H9 (cell line): Measurements from ENCODE around the gene TMIGD2. TPM values are rescaled to one million over a fixed set of nuclear protein-coding genes. Genes with fewer than 3 reads are reported as not detected.

Experiments used
- DNase-seq: peaks from one replicate; pipeline ENCODE4 v3.0.0-alpha.2; 2017
- H2AFZ ChIP-seq: one replicate; pipeline ENCODE4 v1.6.1; 2013; ENCODE audit warnings: mild to moderate bottlenecking, low read length, control low read depth, moderate library complexity
- H2AK5ac ChIP-seq: 2 replicates; pipeline ENCODE4 v1.6.1; 2013; ENCODE audit warnings: low read length, control low read depth, mixed read lengths; ENCODE audit not compliant: insufficient read length
- H2BK120ac ChIP-seq: one replicate; pipeline ENCODE4 v1.6.1; 2013; ENCODE audit warnings: low read depth, mild to moderate bottlenecking, low read length, control low read depth, inconsistent platforms; ENCODE audit not compliant: poor library complexity, severe bottlenecking
- H2BK12ac ChIP-seq: 2 replicates; pipeline ENCODE4 v1.6.1; 2013; ENCODE audit warnings: low read length, control low read depth, mixed read lengths, low read depth; ENCODE audit not compliant: insufficient read length
- H2BK15ac ChIP-seq: 2 replicates; pipeline ENCODE4 v1.6.1; 2013; ENCODE audit warnings: low read depth, low read length, control low read depth
- H2BK20ac ChIP-seq: one replicate; pipeline ENCODE4 v1.6.1; 2013; ENCODE audit warnings: low read depth, mild to moderate bottlenecking, low read length, control low read depth, inconsistent platforms; ENCODE audit not compliant: poor library complexity, severe bottlenecking
- H2BK5ac ChIP-seq: 2 replicates; pipeline ENCODE4 v1.6.1; 2013; ENCODE audit warnings: low read length, control low read depth, mixed read lengths; ENCODE audit not compliant: insufficient read length
- H3K14ac ChIP-seq: 2 replicates; pipeline ENCODE4 v1.6.1; 2013; ENCODE audit warnings: low read length, control low read depth; ENCODE audit not compliant: insufficient read depth
- H3K18ac ChIP-seq: 2 replicates; pipeline ENCODE4 v1.6.1; 2013; ENCODE audit warnings: low read depth, mild to moderate bottlenecking, mixed read lengths, low read length, control low read depth; ENCODE audit not compliant: insufficient read length
- H3K23ac ChIP-seq: 2 replicates; pipeline ENCODE4 v1.6.1; 2013; ENCODE audit warnings: low read length, control low read depth, mixed read lengths, low read depth; ENCODE audit not compliant: insufficient read length
- H3K23me2 ChIP-seq: 2 replicates; pipeline ENCODE4 v1.6.1; 2013; ENCODE audit warnings: low read depth, mild to moderate bottlenecking, mixed read lengths, low read length, control low read depth; ENCODE audit not compliant: insufficient read length, poor library complexity, severe bottlenecking
- H3K27ac ChIP-seq: 2 replicates; pipeline ENCODE4 v1.5.1; 2013; ENCODE audit warnings: low read length, control low read depth, mixed read lengths, low read depth; ENCODE audit not compliant: insufficient read length
- H3K27me3 ChIP-seq: 2 replicates; pipeline ENCODE4 v1.6.1; 2013; ENCODE audit warnings: low read length, control low read depth, inconsistent platforms; ENCODE audit not compliant: insufficient read depth
- H3K4ac ChIP-seq: 2 replicates; pipeline ENCODE4 v1.6.1; 2013; ENCODE audit warnings: low read depth, mild to moderate bottlenecking, control low read depth, inconsistent platforms, low read length, moderate library complexity
- H3K4me1 ChIP-seq: 2 replicates; pipeline ENCODE4 v1.6.1; 2013; ENCODE audit warnings: low read length, control low read depth, inconsistent platforms; ENCODE audit not compliant: insufficient read depth
- H3K4me2 ChIP-seq: 2 replicates; pipeline ENCODE4 v1.6.1; 2013; ENCODE audit warnings: low read length, control low read depth, mixed read lengths; ENCODE audit not compliant: insufficient read length, insufficient read depth
- H3K56ac ChIP-seq: 2 replicates; pipeline ENCODE4 v1.6.1; 2013; ENCODE audit warnings: low read depth, mild to moderate bottlenecking, mixed read lengths, low read length, control low read depth; ENCODE audit not compliant: insufficient read length
- H3K79me1 ChIP-seq: 2 replicates; pipeline ENCODE4 v1.6.1; 2013; ENCODE audit warnings: low read depth, mild to moderate bottlenecking, moderate library complexity, low read length, control low read depth, inconsistent platforms; ENCODE audit not compliant: insufficient read depth, poor library complexity, severe bottlenecking
- H3K79me2 ChIP-seq: 2 replicates; pipeline ENCODE4 v1.6.1; 2013; ENCODE audit warnings: low read length, control low read depth, inconsistent platforms; ENCODE audit not compliant: insufficient read depth
- H3K9ac ChIP-seq: 2 replicates; pipeline ENCODE4 v1.6.1; 2013; ENCODE audit warnings: low read length, control low read depth, mixed read lengths; ENCODE audit not compliant: insufficient read length; ENCODE audit errors: extremely low read depth
- H3K9me3 ChIP-seq: one replicate; pipeline ENCODE4 v1.6.1; 2013; ENCODE audit warnings: low read depth, low read length, inconsistent platforms; ENCODE audit not compliant: control insufficient read depth
- H3T11ph ChIP-seq: one replicate; pipeline ENCODE4 v1.6.1; 2013; ENCODE audit warnings: mild to moderate bottlenecking, low read length, control low read depth, inconsistent platforms
- H4K20me1 ChIP-seq: one replicate; pipeline ENCODE4 v1.6.1; 2013; ENCODE audit not compliant: control insufficient read depth, insufficient read length, insufficient read depth
- H4K5ac ChIP-seq: 2 replicates; pipeline ENCODE4 v1.6.1; 2013; ENCODE audit warnings: low read depth, mild to moderate bottlenecking, mixed read lengths, low read length, control low read depth; ENCODE audit not compliant: insufficient read length
- H4K8ac ChIP-seq: replicated peaks from 2 replicates; pipeline ENCODE4 v1.6.1; 2013; ENCODE audit warnings: low read length, control low read depth, mixed read lengths, low read depth; ENCODE audit not compliant: insufficient read length
- H4K91ac ChIP-seq: 2 replicates; pipeline ENCODE4 v1.6.1; 2013; ENCODE audit warnings: low read depth, mild to moderate bottlenecking, moderate library complexity, mixed read lengths, low read length, control low read depth; ENCODE audit not compliant: insufficient read length
- H3K27ac Mint-ChIP-seq, 3 experiments: 2 replicates in 2 of 3; 3 replicates in 1 of 3; pipeline ENCODE4 v1.8.0; 2020 to 2021; ENCODE audit warnings: mixed read lengths in 3 of 3, mild to moderate bottlenecking in 1 of 3, moderate library complexity in 1 of 3
- H3K27me3 Mint-ChIP-seq: 2 replicates; pipeline ENCODE4 v1.8.0; 2021; ENCODE audit warnings: low read depth, mild to moderate bottlenecking, moderate library complexity, mixed read lengths
- H3K36me3 Mint-ChIP-seq, 3 experiments: 2 replicates in 2 of 3; 3 replicates in 1 of 3; pipeline ENCODE4 v1.8.0; 2020 to 2021; ENCODE audit warnings: low read depth in 3 of 3, mixed read lengths in 3 of 3; ENCODE audit not compliant: insufficient read depth in 1 of 3
- H3K4me1 Mint-ChIP-seq, 2 experiments: 2 replicates each; pipeline ENCODE4 v1.8.0; 2020; ENCODE audit warnings: mixed read lengths in 2 of 2
- H3K4me3 Mint-ChIP-seq, 2 experiments: 2 replicates in 1 of 2; 3 replicates in 1 of 2; pipeline ENCODE4 v1.8.0; 2020 to 2021; ENCODE audit warnings: mild to moderate bottlenecking in 2 of 2, mixed read lengths in 2 of 2, moderate library complexity in 1 of 2
- H3K9me3 Mint-ChIP-seq, 2 experiments: 2 replicates in 1 of 2; 3 replicates in 1 of 2; pipeline ENCODE4 v1.8.0; 2020; ENCODE audit warnings: mild to moderate bottlenecking in 2 of 2, mixed read lengths in 2 of 2, moderate library complexity in 1 of 2
- WGBS: extraction: QIAGEN DNeasy Blood & Tissue Kit; methylation state at CpG from one replicate; pipeline ENCODE4 v1.1.7; 2013; ENCODE audit warnings: missing lambda C conversion rate, low lambda C conversion rate, mixed read lengths; ENCODE audit not compliant: insufficient read length; ENCODE audit errors: extremely low coverage; 5-methylcytosine and 5-hydroxymethylcytosine counted together
- total RNA-seq: library from RNA; stranded (reverse); gene quantifications from 2 replicates; pipeline ENCODE4 v1.2.1, GENCODE V29; 2021
- TF ChIP-seq, protein P1 (sequence below): fragments of 200-600 bp; sonication (generic); conservative IDR thresholded peaks from 3 replicates; pipeline ENCODE4 v1.8.0; 2021; ENCODE audit warnings: antibody characterized with exemption, mild to moderate bottlenecking

Gene TMIGD2
- total RNA-seq, 1 experiment from 2014 or later, result 0.26 TPM

DNA sequence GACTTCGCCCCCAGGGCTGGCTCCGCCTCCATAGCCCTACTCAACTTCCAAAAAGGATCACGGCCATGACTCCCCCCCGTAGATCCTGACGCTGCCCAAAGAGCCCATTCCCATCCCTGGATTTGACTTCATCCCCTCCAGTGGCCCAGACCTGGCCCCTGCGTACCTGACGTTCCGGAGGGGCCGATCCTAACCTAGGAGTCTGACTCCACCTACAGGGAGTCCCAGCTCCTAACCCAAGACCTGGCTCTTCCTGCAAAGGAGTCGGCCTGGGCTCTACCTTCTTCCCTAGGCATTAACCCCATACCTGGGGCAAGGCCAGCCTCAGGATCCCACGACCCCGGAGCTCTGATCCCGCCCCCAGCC, 25.7 kb upstream of the TMIGD2 start:
- H3K4me1 ChIP-seq, result peaks cover 2% of the 10 kb centered on the region; the same call in 1 of the 2 replicates
- no peak overlapping the region for H3K14ac ChIP-seq
- no peak overlapping the region for H3K23ac ChIP-seq
- no peaks in the 10 kb centered on the region for H3K27me3 ChIP-seq
- no peak overlapping the region for H3K56ac ChIP-seq
- no peaks in the 10 kb centered on the region for H3K79me1 ChIP-seq
- no peak overlapping the region for H2BK12ac ChIP-seq
- no peak overlapping the region for H2AFZ ChIP-seq
- no peak overlapping the region for H3K27ac ChIP-seq
- H3K9me3 ChIP-seq, result no peaks in the 10 kb centered on the region
- no peak overlapping the region for H4K8ac ChIP-seq
- no peak overlapping the region for H3T11ph ChIP-seq
- TF ChIP-seq, protein P1, sequence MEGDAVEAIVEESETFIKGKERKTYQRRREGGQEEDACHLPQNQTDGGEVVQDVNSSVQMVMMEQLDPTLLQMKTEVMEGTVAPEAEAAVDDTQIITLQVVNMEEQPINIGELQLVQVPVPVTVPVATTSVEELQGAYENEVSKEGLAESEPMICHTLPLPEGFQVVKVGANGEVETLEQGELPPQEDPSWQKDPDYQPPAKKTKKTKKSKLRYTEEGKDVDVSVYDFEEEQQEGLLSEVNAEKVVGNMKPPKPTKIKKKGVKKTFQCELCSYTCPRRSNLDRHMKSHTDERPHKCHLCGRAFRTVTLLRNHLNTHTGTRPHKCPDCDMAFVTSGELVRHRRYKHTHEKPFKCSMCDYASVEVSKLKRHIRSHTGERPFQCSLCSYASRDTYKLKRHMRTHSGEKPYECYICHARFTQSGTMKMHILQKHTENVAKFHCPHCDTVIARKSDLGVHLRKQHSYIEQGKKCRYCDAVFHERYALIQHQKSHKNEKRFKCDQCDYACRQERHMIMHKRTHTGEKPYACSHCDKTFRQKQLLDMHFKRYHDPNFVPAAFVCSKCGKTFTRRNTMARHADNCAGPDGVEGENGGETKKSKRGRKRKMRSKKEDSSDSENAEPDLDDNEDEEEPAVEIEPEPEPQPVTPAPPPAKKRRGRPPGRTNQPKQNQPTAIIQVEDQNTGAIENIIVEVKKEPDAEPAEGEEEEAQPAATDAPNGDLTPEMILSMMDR, result 0 out of 3 replicates have a peak, but pooled peaks have one; percentile 10
- Mint-ChIP-seq H3K4me1 (peaks cover 10 to 15% of the 10 kb centered on the region in 2 experiments), H3K4me3 (peak overlapping the region; percentile 57 to 87), H3K27ac (peak overlapping the region; percentile 71 to 98 (median 98); a peak in 6 of 7 replicates), H3K27me3 (peaks cover 2% of the 10 kb centered on the region; the same call in 1 of the 2 replicates), H3K36me3 (peaks cover 2 to 19% (median 9%) of the 10 kb centered on the region in 3 experiments), H3K9me3 (no peaks in the 10 kb centered on the region)
- H2BK20ac ChIP-seq, result no peak overlapping the region
- no peaks in the 10 kb centered on the region for H3K79me2 ChIP-seq
- no peak overlapping the region for H4K91ac ChIP-seq
- no peak overlapping the region for H3K18ac ChIP-seq
- H2BK5ac ChIP-seq, result no peak overlapping the region
- peaks cover 9% of the 10 kb centered on the region for H3K23me2 ChIP-seq
- peak overlapping the region; percentile 74 for H3K4me2 ChIP-seq
- H3K9ac ChIP-seq, result no peak overlapping the region
- WGBS, result no CpG with 5 or more reads among the region's 13 CpGs
- no peaks in the 10 kb centered on the region for H4K20me1 ChIP-seq
- H2BK120ac ChIP-seq, result no peak overlapping the region
- H4K5ac ChIP-seq, result no peak overlapping the region
- DNase-seq, result no peak
- no peak overlapping the region for H2AK5ac ChIP-seq
- H2BK15ac ChIP-seq, result no peak overlapping the region
- no peak overlapping the region for H3K4ac ChIP-seq
